ENCODE measurements around the gene GPX2. TPM values are rescaled to one million over a fixed set of nuclear protein-coding genes. Genes with fewer than 3 reads are reported as not detected.
"Not testable (repeated sequence)": the region's sequence is repeated elsewhere in the genome, so short reads cannot be mapped to it uniquely, and the experiment has no call there.

GPX2 gene
- total and polyA plus RNA-seq, 4 donors: 6.9 to 1,067 (median 325) TPM

DNA sequence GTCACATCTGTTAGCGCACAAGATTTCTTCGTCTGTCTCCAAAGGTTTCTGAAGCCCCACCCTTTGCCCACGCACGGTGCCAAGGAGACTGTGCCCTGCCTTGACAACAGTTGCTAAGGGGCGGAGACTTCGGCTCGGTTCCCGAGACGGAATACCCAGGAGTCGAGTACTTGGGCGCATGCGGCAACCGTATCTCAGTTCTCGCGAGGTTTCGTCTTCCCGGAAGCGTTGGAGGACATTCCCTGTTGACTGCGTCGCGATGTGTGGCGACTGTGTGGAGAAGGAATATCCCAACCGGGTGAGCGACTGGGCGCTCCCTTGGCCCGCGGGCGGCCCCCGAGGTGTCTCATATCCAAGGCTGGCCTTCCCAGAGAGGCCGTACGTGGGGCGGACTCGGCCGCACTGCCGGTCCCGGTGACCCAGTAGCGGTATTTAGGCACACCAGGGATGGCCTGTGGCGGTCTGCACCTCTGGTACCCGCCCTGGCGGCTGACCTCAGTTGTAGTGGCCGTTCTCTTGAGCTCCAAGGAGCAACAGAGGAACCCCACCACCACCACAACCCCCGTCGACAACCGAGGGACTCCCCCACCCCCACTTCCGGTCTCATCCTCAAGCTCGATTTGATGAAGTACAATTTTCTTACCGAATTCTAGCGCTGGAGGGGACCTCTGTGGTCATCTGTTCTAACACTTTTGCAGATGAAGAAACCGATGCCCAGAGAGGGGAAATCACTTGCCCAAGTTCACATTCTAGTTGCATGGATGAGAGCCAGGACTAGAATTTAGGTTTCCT is 28.1 kb downstream of the GPX2 start, which contains the start of gene CHURC1:
TSS of gene CHURC1 (plus strand) at position 219 of the 792 bp plus-strand sequence. CDS start at position 260, 41 bp downstream.
- Histone ChIP-seq H3K4me3 (ENCODE audit: low read depth in 1 of 3, low read length in 3 of 3) (peak within 1 kb of the TSS; percentile 60 to 96 (median 90)), H3K27me3 (ENCODE audit: control insufficient read depth in 4 of 4, insufficient read depth in 4 of 4, low read length in 3 of 4) (no peaks in the 10 kb centered on the region), H3K4me1 (ENCODE audit: control insufficient read depth in 4 of 4, insufficient read depth in 4 of 4, low read length in 3 of 4) (peaks cover 8 to 27% (median 15%) of the 10 kb centered on the region in 4 donors), H3K36me3 (ENCODE audit: control insufficient read depth in 4 of 4, insufficient read depth in 3 of 4, low read depth in 1 of 4, low read length in 3 of 4) (no peaks in the 10 kb centered on the region), H3K9me3 (ENCODE audit: control insufficient read depth in 4 of 4, low read length in 3 of 4) (no peaks in the 10 kb centered on the region), H3K27ac (ENCODE audit: low read depth in 1 of 2, low read length in 2 of 2) (peak within 1 kb of the TSS; percentile 91 to 93), H3K9ac (ENCODE audit: low read depth in 1 of 2, low read length in 2 of 2) (peak within 1 kb of the TSS; percentile 80 to 83)
- under 1% methylated on average over 49 of the region's 49 CpGs for WGBS
- TF ChIP-seq, protein P1, sequence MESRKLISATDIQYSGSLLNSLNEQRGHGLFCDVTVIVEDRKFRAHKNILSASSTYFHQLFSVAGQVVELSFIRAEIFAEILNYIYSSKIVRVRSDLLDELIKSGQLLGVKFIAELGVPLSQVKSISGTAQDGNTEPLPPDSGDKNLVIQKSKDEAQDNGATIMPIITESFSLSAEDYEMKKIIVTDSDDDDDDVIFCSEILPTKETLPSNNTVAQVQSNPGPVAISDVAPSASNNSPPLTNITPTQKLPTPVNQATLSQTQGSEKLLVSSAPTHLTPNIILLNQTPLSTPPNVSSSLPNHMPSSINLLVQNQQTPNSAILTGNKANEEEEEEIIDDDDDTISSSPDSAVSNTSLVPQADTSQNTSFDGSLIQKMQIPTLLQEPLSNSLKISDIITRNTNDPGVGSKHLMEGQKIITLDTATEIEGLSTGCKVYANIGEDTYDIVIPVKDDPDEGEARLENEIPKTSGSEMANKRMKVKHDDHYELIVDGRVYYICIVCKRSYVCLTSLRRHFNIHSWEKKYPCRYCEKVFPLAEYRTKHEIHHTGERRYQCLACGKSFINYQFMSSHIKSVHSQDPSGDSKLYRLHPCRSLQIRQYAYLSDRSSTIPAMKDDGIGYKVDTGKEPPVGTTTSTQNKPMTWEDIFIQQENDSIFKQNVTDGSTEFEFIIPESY (IDR thresholded peaks at IDR 0.05): peak; percentile 99
- TF ChIP-seq YY1 (IDR thresholded peaks at IDR 0.05) (peak; percentile 81), FOXA2 (IDR thresholded peaks at IDR 0.05) (no peak), HNF4A (conservative IDR thresholded peaks at IDR 0.05) (peak; percentile 20 to 28), HNF4G (IDR thresholded peaks at IDR 0.05) (no peak), SP1 (IDR thresholded peaks at IDR 0.05) (peak; percentile 32), CTCF (IDR thresholded peaks at IDR 0.05; ENCODE audit: low read depth, low read length, missing input control) (peak; percentile 6), GABPA (IDR thresholded peaks at IDR 0.05 in 1 of 2, conservative IDR thresholded peaks at IDR 0.05 in 1 of 2) (peak in 1 of 2 donors; percentile 57)
- peak; percentile 97 for DNase-seq (ENCODE audit: low spot score)

DNA sequence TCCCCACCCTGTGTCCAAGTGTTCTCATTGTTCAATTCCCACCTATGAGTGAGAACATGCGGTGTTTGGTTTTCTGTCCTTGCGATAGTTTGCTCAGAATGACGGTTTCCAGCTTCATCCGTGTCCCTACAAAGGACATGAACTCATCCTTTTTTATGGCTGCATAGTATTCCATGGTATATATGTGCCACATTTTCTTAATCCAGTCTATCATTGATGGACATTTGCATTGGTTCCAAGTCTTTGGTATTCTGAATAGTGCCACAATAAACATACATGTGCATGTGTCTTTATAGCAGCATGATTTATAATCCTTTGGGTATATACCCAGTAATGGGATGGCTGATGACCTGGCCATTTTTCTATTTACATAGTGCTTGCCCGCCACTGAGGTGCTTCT is 29.1 kb downstream of the GPX2 start:
- WGBS: 42% methylated on average over 5 of the region's 5 CpGs
- not testable (repeated sequence) for H3K27me3 ChIP-seq (ENCODE audit: control insufficient read depth in 4 of 4, insufficient read depth in 4 of 4, low read length in 3 of 4); H3K9ac ChIP-seq (ENCODE audit: low read depth in 1 of 2, low read length in 2 of 2); H3K9me3 ChIP-seq (ENCODE audit: control insufficient read depth in 4 of 4, low read length in 3 of 4); H3K27ac ChIP-seq (ENCODE audit: low read depth in 1 of 2, low read length in 2 of 2); H3K36me3 ChIP-seq (ENCODE audit: control insufficient read depth in 4 of 4, insufficient read depth in 3 of 4, low read depth in 1 of 4, low read length in 3 of 4); DNase-seq (ENCODE audit: low spot score); H3K4me3 ChIP-seq (ENCODE audit: low read depth in 1 of 3, low read length in 3 of 3)
- H3K4me1 ChIP-seq (ENCODE audit: control insufficient read depth in 4 of 4, insufficient read depth in 4 of 4, low read length in 3 of 4): peaks cover 6 to 26% (median 14%) of the 10 kb centered on the region in 4 donors

GRCh38 chr14:64912261-64912660 is 30.3 kb downstream of the GPX2 start:
- H3K27ac ChIP-seq (ENCODE audit: low read depth in 1 of 2, low read length in 2 of 2): no peak overlapping the region
- no peaks in the 10 kb centered on the region for H3K36me3 ChIP-seq (ENCODE audit: control insufficient read depth in 4 of 4, insufficient read depth in 3 of 4, low read depth in 1 of 4, low read length in 3 of 4)
- no peak for DNase-seq (ENCODE audit: low spot score)
- H3K4me3 ChIP-seq (ENCODE audit: low read depth in 1 of 3, low read length in 3 of 3): no peak overlapping the region
- H3K4me1 ChIP-seq (ENCODE audit: control insufficient read depth in 4 of 4, insufficient read depth in 4 of 4, low read length in 3 of 4): peaks cover 3 to 22% (median 12%) of the 10 kb centered on the region in 4 donors
- H3K9ac ChIP-seq (ENCODE audit: low read depth in 1 of 2, low read length in 2 of 2): no peak overlapping the region
- WGBS: 1% methylated on average over 1 of the region's 1 CpG
- H3K9me3 ChIP-seq (ENCODE audit: control insufficient read depth in 4 of 4, low read length in 3 of 4): no peaks in the 10 kb centered on the region
- H3K27me3 ChIP-seq (ENCODE audit: control insufficient read depth in 4 of 4, insufficient read depth in 4 of 4, low read length in 3 of 4): no peaks in the 10 kb centered on the region
- TF ChIP-seq HNF4A (conservative IDR thresholded peaks at IDR 0.05) (no peak), RXRA (IDR thresholded peaks at IDR 0.05) (no peak), HNF4G (IDR thresholded peaks at IDR 0.05) (no peak), NR2F2 (IDR thresholded peaks at IDR 0.05) (no peak), CTCF (IDR thresholded peaks at IDR 0.05; ENCODE audit: low read depth, low read length, missing input control) (no peak), YY1 (IDR thresholded peaks at IDR 0.05) (no peak), FOXA2 (IDR thresholded peaks at IDR 0.05) (no peak), JUND (IDR thresholded peaks at IDR 0.05) (no peak), GABPA (IDR thresholded peaks at IDR 0.05 in 1 of 2, conservative IDR thresholded peaks at IDR 0.05 in 1 of 2) (no peak), EGR1 (IDR thresholded peaks at IDR 0.05; ENCODE audit: low read depth in 2 of 2) (no peak)
- TF ChIP-seq, protein P1 (IDR thresholded peaks at IDR 0.05): no peak
- TF ChIP-seq, protein P2, sequence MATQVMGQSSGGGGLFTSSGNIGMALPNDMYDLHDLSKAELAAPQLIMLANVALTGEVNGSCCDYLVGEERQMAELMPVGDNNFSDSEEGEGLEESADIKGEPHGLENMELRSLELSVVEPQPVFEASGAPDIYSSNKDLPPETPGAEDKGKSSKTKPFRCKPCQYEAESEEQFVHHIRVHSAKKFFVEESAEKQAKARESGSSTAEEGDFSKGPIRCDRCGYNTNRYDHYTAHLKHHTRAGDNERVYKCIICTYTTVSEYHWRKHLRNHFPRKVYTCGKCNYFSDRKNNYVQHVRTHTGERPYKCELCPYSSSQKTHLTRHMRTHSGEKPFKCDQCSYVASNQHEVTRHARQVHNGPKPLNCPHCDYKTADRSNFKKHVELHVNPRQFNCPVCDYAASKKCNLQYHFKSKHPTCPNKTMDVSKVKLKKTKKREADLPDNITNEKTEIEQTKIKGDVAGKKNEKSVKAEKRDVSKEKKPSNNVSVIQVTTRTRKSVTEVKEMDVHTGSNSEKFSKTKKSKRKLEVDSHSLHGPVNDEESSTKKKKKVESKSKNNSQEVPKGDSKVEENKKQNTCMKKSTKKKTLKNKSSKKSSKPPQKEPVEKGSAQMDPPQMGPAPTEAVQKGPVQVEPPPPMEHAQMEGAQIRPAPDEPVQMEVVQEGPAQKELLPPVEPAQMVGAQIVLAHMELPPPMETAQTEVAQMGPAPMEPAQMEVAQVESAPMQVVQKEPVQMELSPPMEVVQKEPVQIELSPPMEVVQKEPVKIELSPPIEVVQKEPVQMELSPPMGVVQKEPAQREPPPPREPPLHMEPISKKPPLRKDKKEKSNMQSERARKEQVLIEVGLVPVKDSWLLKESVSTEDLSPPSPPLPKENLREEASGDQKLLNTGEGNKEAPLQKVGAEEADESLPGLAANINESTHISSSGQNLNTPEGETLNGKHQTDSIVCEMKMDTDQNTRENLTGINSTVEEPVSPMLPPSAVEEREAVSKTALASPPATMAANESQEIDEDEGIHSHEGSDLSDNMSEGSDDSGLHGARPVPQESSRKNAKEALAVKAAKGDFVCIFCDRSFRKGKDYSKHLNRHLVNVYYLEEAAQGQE (IDR thresholded peaks at IDR 0.05): no peak
